GM19467 (cell line): ENCODE results near the gene CDO1.
A peak's percentile ranks its signal among the peaks of the same experiment; 100 is the strongest.

Source experiments
- ATAC-seq: cut with Tn5 transposase; IDR thresholded peaks from one replicate; pipeline ENCODE4 v1.9.1; 2021; ENCODE audit warnings: mild to moderate bottlenecking, moderate library complexity; ENCODE audit not compliant: unreplicated experiment

Gene CDO1

DNA sequence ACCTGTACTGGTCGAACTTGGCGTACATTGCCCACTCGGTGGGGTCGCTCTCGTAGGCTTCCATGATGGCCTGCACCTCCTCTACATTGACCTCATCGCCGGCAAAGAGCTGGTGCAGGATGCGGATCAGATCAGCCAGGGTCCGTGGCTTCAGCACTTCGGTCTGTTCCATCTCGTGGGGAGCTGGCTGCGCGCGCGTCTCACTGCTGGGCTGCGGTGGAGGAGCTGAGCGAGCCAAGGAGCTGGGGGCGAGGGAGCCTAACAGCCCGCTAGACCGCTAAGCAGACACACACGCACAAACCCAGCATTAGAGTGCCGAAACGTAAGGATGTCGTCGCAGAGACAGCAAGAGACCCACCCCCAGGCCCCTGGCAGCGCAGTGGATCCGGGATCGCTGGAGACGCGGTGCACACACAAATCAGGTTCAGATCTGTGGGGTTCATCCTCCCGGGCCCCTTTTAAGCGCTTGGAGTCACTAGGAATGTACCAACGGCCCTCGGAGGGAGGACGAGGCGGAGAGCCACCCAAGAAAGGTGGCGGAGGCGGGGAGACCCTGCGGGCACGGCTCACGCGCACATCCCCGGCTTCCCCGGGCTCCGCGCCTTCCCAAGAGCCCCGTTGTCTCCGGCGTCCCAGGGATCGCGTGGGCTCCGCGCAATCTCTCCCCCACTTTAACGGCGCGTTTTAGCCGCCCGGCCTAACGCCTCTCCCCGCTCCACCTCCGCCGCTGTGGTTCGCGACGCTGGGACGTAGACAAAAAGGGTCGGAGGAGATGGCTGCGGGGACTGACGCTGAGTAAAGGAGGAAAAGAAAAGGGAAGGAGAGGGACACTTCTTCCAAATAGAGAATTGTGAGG is at the start of gene CDO1:
TSS of gene CDO1 (minus strand) at position 434 of the 856 bp plus-strand sequence. CDS start at position 172, 262 bp downstream.
- ATAC-seq: no peak

DNA sequence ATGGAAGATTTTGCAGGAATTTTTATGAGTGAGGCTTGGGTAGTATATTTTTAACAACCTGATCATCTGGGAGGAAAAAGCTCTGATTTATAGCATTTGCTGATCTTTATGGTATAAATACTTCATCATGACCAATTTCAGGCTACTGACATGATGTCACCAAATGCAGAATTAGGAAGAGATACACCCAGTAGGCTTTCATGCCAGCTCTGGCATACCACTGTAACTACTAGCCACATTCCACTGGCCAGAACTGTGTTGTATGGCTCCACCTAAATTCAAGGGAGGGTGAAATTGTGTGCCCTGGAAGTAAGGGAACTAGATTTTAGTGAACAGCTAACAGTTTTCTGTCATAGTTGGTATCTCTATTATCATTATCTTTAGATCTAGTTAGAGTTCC is 42.9 kb upstream of the CDO1 start:
- ATAC-seq: no peak

DNA sequence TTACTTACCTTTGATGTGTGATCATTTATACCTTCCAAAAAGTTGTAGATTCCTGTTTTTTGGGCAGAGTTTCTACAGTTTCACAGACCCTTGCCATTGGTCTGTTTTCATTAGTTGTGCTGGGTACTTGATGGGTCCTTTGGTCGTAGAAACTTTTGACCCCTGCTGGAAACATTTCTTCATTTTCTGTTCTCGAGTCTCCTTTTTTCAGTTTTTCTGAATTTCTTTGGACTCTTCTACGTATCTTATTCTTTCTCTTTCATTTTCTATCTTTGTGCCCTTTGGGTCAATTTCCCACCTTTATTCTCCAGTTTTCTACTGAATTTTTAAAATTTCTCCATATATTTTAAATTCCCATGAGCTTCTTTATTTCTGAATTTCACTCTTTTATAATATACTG is 41.9 kb upstream of the CDO1 start:
- ATAC-seq: no peak

DNA sequence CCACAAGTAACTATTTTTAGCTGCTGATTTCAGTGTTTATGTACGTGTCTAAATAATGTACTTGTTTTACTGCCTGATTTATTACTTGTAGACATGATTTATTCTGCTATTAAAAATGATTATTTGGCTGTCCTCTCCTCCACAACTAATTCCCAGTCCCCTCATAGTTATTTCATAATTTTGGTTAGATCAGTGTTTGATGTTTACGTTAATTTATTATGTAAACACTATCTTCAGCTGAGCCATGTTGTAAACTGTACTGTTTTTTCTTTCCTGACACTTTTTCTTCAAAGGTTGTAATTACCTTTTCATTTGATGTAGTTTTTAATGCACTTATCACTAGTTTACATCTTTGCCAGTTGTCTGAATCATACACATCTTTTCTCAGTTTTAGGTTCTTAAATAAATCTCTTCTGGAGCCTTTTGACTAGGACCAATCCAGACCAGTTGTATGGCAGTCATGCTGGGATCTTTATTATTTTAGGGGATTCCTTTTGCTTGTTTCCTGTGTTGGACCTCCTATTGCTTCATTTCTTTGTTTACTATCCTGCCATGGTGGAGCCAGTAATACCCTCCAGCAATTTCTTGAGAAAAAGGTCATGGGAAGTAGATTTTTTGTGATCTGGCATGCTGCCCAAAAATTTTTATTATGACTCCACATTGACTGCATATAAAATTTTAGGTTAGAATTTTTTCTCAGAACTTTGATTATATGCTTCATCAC is 41.3 kb upstream of the CDO1 start:
- no peak for ATAC-seq

DNA sequence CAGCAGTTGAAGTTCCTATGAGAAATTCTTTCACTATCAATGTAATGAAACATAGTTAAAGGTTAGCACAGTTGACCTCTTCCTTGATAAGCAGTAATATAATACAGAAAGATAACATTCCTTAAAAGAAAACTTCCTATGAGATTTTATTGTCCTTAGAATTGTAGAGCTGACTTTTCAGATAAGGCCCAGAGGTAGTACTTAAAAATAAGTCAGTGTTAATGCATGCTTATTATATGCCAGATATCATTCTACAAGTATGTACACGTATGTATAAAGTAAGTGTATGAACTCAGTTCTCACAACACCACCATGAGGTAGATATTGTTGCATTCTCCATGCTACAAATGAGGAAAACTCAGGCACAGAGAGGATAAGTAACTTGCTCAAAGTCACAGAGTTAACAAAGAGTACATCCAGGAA is 40.6 kb upstream of the CDO1 start:
- no peak for ATAC-seq

DNA sequence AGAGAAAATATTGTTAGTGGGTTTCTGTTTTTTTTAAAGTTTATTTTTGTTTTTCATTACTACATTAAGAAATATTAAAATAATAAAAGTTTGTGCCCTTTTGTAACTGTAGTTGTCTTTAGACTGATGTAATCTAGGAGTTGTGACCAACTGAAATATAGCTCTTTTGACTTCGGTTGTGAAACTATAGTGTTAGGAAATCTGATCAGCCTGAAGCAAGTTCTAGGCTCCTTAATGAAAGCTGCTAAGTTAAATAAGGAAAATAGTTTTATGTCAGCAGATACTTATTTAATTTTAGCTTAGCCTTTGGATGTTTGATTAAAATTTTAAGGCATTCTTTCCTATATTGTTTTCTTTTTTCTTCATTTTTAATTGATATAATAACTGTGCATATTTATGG is 39.5 kb upstream of the CDO1 start:
- no peak for ATAC-seq

DNA sequence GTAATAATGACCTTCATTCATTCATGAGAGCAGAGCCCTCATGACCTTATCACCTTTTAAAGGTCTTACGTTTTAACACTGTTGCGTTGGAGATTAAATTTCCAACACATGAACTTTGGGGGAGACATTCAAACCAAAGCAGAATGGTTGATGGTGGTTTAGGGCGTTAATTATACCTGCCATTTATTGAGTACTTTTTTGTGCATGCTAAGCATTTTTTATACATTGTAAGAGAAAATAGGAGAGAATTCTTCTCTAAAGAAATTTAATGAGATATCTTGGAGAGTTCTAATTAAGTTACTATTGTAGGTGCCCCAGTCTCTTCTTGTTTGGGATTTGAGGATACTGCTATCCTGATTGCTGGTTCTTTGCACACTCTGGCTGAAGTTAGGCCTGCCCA is 37.7 kb upstream of the CDO1 start:
- no peak for ATAC-seq

DNA sequence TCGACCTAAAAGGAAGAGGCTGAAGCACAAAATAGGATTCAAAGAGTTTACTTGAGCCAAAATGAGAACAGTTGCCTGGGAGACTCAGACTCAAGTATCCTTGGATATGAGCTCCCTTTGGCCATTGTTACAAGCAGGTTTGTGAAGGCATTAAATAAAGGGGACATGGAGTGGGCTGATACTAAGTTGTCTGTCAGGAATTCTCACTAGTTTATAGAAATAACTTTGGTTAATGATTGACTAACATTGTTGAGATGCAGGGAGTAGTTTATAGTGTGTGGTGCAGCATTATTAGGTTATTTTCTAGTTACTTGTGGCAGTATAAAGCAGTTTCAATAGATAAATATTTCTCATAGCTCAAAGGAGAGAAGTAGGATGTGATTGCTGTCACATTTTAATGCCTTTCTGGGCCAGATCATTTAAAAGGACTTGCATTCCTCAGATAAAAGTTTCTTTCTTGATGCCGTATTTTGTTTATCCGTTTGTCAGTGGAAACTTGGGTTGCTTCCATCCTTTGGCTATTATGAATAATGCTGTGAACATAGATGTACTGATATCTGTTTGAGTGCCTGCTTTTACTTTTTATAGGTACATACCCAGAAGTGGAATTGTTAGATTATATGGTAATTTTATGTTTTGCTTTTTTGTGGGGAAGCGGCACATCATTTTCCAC is 34.4 kb upstream of the CDO1 start:
- no peak for ATAC-seq

DNA sequence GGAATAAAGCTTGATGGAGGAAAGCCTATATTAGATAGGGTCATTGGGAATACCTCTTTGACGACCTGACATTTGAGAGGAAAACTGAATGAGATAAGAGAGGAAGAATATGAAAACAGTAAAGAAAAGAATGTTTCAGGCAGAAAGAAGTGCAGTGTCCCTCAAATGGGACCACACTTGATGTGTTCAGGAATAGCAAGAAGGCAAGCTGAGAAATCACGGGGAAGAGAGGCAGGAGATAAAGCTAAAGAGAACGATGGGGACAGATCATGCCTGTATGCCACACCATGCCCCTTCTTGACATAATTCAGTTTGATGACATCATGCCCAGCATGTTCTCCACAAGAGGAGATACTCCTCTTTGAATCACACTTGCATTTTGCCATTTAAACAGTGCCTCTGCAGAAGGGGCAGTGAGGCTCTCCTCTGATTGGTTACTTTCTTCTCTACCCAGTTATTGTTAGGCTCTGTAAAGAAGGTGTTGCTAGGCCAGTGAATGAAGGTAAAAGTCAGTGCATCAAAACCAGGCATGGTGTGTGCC is 32.9 kb upstream of the CDO1 start:
- no peak for ATAC-seq

DNA sequence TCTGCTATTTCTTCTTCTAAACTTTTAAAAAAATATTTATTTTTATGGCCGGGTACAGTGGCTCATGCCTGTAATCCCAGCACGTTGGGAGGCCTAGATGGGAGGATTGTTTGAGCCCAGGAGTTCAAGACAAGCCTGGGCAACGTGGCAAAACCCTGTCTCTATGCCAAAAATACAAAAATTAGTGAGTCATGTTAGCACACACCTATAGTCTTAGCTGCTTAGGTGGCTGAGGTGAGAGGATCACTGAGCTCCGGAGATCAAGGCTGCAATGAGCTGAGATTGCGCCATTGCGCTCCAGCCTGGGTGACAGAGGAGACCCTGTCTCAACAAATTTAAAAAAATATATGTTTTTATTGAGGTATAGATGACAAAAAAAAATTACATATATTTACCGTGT is 30.8 kb upstream of the CDO1 start:
- ATAC-seq: no peak

DNA sequence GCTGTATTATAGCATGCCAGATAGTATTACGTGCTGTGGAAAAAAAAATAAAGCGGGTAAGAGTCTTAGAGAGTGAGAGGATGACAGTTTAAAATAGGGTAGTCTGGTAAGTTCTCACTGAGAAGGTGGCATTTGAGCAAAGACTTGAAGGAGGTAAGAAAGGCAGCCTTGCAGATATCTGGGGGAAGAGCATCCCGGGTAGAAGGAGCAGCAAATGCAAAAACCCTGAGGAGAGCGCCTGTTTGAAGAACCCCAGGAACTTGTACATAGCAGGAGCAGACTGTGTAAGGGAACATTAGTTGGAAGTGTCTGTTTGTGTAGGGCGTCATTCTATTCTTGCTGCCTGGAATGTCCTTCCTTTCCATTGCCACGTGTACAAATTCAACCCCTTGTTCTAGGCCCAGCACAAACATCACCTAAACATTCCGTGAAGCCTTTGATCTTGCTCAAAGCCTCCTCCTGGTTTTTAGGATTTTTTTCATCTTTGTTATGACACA is 27.9 kb upstream of the CDO1 start:
- ATAC-seq: no peak

DNA sequence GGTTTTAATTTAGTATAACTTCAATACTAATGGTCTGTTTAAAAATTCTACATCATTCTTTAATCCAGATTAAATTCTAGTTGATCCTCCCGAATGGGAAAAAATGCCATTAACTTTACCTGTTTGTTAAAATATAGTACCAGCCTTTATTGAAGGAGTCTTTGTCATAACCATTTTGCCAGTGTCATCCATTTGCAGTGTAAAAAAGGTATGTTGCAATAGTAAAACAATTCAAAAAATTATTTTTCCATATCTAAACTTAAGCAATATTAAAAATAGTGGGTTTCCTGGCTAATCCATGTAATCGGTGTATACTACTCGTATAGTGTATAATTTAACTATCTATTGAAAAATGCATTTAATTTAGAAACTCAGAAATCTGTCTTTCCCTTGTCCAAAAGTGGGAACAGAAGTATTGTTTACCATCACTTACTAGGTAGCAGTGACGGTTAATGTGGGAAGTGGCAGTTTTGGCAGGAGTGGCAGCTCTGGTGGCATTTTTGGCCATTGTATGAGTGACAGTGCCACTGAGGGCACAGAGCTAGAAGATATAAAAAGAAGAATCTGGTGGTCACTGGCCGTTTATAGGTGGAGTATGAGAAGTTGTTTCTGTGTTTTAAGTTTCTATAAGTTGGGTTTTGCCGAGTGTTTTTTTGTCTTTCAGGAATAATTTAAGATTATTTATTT is 27.1 kb upstream of the CDO1 start:
- ATAC-seq: no peak

DNA sequence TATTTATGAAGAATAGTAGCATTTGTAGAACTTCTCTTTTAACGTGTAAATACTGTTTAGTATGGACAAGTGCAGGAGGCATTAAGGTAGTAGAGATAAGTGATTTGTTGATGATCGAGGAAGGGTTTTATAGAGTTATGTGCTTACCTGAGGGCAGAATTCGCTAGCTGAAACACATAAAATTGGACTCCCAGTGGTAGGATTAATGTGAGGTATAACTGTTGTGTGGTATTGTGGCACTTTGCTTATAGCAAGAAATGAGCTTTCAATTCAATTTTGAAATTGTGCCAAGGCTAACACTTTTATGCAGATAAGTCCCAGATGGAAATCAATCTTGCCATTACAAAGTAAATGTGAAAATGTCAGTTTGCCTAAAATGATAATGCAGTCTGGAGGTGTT is 26.5 kb upstream of the CDO1 start:
- ATAC-seq: no peak

DNA sequence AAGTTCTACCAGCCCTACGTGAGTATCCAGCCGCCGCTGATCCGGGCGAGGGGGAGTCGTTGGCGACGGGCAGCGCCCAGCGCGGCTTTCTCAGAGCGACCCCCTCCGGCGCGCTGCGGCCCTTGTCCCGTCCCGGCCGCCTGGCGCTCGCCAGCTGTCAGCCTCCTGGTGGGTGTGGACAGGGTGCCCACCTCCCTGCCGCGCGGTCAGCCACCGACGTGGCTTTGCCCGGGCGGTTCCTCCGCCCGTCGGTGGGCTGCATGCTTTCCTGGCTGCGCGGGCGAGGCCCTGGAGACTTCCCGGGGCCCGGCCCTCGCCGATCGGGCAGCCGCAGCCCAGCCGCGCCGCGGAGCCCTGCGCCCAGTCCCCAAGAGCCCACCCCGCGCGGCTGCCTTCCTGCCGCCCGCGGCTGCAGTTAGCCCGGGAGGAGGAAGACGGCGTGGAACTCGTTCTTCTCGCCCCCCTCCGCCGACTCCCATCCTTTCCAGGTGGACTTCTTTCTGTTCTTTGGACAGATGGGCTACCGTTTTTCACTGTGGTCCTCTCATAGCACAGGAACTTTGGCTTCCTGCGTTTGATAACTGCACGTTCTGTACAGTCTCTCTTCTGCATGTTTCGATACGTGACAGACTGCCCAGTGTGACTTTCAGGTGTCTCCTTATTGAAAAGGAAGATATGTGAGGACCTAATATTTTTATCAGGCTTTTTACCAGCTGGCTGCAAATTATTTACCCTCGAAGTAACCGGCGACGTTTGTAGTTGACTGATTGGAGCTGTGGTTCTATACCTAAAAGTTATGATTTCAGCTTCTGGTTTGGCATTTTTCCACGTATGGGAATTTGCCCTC is 25.9 kb upstream of the CDO1 start:
- peak; percentile 31 for ATAC-seq

DNA sequence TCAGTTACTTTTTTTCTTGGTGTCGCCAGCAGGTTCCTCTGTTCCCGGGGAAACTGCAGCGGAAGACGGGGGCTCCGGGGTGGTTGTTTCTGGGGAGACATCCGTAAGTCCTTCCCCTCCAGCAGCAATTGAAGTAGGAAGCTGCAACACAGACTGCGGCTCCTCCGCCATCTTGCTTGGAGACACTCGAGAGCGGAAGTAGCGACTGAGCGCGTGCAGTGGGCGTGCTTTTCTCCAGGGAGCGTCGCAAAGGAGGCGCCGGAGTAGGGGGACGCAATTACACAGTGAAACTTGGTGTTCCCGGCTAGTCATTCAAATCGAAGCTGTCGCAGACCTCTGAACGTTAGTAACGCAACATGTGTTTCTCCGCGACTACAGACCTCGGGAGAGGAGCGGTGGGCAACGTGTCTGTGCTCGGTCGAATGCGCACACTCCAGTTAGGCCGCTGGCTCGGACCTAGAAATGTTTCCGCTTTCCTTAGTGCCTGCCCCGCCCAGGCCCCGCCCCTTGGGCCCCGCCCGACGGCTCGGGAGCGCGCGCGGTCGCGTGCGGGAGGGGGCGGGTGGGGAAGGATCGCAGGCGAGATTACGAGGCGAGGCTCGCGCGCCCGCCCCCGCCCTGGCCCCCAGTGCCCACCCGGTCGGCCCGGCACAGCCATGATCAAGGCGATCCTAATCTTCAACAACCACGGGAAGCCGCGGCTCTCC is 25.1 kb upstream of the CDO1 start, which contains the start of the genes AP3S1 and ATG12:
TSS of gene AP3S1 (plus strand) at position 554 of the 707 bp plus-strand sequence. CDS start at position 657, 103 bp downstream.
TSS of gene ATG12 (minus strand) at position 184 of the 707 bp plus-strand sequence. CDS start at position 171, 13 bp downstream.
- peak; percentile 75 for ATAC-seq

DNA sequence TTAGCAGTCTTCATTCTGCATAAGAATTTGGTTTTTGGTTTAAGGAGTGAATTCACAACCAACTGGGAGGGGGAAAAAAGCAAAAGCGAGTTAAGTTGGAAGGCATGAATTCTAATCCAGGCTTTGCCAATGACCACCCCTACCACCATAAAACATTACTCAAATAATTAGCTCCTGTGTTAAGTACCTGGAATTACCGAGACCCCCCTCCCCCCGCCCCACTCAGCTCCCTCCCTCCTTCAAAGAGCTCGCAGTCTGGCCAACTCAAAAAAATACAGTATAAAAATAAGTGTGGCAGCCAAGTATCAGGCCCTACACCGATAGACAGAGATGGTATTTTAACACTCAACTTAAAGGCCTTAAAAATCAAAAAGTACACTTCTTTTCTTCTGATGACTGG is 24.4 kb upstream of the CDO1 start:
- ATAC-seq: no peak

DNA sequence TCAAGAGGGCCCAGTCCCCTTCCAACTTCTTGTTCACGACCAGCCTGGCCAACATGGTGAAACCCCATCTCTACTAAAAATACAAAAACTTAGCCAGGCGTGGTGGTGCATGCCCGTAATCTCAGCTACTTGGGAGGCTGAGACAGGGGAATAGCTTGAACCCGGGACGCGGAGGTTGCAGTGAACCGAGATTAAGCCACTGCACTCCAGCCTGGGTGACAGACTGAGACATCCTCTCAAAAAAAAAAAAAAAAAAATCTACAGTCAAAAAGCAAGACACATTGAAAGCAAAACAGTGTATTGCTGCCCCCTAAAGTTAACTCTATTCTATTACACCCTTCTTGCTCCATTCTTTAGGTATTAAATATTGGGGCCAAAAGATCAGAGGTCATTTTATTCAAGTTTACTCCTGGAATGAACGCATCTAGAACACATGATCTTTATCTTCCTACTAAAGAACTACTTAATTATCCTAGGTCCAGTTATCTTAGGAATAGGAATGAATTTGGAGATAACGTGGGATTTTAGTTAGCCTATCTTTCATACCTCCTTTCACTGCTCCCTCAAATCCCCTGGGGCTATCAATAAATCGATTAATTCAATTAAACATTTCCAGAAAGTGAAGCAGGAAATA is 22.5 kb upstream of the CDO1 start:
- ATAC-seq: peak; percentile 18

DNA sequence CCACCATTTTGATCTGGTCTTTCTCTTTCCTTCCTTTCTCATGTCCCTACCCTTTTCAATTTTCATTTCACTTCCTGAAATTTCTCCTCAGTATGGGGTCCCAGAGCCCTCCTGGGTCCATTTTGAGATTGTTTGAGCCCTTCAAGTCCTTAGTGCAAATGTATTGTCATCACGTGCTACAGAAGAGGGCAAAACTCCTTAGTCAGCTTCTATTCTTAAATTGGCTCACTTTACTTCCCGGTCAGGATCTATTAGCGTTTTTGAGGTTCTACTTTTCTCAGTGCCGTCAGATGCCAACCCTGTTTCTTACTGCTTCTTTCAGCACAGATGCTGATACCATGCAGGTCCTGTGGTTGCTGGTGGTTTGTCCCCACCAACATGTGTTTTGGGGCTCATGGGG is 19.0 kb upstream of the CDO1 start:
- ATAC-seq: no peak
